ENCODE results near the gene PAFAH1B1.

DNA sequence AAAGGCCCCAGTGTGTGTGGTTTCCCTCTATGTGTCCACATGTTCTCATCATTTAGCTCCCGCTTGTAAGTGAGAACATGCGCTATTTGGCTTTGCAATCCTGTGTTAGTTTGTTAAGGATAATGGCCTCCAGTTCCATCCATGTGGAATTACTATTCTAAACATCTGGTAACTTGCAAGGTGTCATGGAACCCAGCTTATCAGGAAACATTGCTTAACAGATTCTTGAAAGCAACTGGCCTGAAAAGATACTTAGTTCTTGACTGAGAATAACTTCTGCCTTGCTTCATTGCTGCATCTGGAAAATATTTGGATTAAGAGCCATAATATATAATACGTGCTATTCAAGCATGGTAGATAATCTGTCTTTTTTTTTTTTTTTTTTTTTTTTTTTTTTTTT, 27.8 kb downstream of the PAFAH1B1 start:
- TF ChIP-seq, protein P1, sequence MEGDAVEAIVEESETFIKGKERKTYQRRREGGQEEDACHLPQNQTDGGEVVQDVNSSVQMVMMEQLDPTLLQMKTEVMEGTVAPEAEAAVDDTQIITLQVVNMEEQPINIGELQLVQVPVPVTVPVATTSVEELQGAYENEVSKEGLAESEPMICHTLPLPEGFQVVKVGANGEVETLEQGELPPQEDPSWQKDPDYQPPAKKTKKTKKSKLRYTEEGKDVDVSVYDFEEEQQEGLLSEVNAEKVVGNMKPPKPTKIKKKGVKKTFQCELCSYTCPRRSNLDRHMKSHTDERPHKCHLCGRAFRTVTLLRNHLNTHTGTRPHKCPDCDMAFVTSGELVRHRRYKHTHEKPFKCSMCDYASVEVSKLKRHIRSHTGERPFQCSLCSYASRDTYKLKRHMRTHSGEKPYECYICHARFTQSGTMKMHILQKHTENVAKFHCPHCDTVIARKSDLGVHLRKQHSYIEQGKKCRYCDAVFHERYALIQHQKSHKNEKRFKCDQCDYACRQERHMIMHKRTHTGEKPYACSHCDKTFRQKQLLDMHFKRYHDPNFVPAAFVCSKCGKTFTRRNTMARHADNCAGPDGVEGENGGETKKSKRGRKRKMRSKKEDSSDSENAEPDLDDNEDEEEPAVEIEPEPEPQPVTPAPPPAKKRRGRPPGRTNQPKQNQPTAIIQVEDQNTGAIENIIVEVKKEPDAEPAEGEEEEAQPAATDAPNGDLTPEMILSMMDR (IDR thresholded peaks at IDR 0.05; ENCODE audit: low read depth, low read length, poor library complexity, severe bottlenecking) = no peak
- TF ChIP-seq EZH2phosphoT487 (IDR thresholded peaks at IDR 0.05; ENCODE audit: borderline replicate concordance, low read length) = no peak

Measured in DOHH2 (cell line).